Astrocyte (in vitro differentiated cells and primary cell): ENCODE results near the gene PGA3. TPM values are rescaled to one million over a fixed set of nuclear protein-coding genes. Genes with fewer than 3 reads are reported as not detected.

ENCODE experiments used
- DNase-seq: peaks from one replicate; pipeline ENCODE4 v3.0.0-alpha.2; 2010; ENCODE audit warnings: low read depth
- FAIRE-seq: peaks from 2 replicates; lab custom pipeline; 2011; peaks lifted over from hg19 to GRCh38; lab: Jason Lieb, UNC
- H2AFZ ChIP-seq: 2 replicates; pipeline ENCODE4 v1.6.0; 2012; ENCODE audit warnings: low read depth, low read length, inconsistent platforms
- H3K27ac ChIP-seq: 2 replicates; pipeline ENCODE4 v1.5.1; 2011; ENCODE audit warnings: low read depth, low read length, inconsistent platforms
- H3K27me3 ChIP-seq: 2 replicates; pipeline ENCODE4 v1.6.0; 2011; ENCODE audit warnings: low read length, inconsistent platforms; ENCODE audit not compliant: insufficient read depth
- H3K36me3 ChIP-seq: 2 replicates; pipeline ENCODE4 v1.5.1; 2011; ENCODE audit warnings: low read length, inconsistent platforms; ENCODE audit not compliant: insufficient read depth
- H3K4me1 ChIP-seq: 2 replicates; pipeline ENCODE4 v1.5.1; 2011; ENCODE audit warnings: low read length, inconsistent platforms; ENCODE audit not compliant: insufficient read depth
- H3K4me2 ChIP-seq: 2 replicates; pipeline ENCODE4 v1.6.0; 2012; ENCODE audit warnings: low read length, inconsistent platforms
- H3K4me3 ChIP-seq: 2 replicates; pipeline ENCODE4 v1.5.1; 2011; ENCODE audit warnings: low read depth, mild to moderate bottlenecking, low read length, inconsistent platforms; ENCODE audit not compliant: insufficient read depth
- H3K79me2 ChIP-seq: 2 replicates; pipeline ENCODE4 v1.6.0; 2012; ENCODE audit warnings: mild to moderate bottlenecking, low read length, inconsistent platforms; ENCODE audit not compliant: insufficient read depth
- H3K9ac ChIP-seq: 2 replicates; pipeline ENCODE4 v1.6.0; 2012; ENCODE audit warnings: mild to moderate bottlenecking, low read length, inconsistent platforms
- H3K9me3 ChIP-seq: 2 replicates; pipeline ENCODE4 v1.5.1; 2012; ENCODE audit warnings: low read depth, mild to moderate bottlenecking, low read length, inconsistent platforms; ENCODE audit not compliant: insufficient read depth
- H4K20me1 ChIP-seq: 2 replicates; pipeline ENCODE4 v1.6.0; 2012; ENCODE audit warnings: low read length, inconsistent platforms; ENCODE audit not compliant: insufficient read depth
- H3K27ac Mint-ChIP-seq: one replicate; pipeline ENCODE4 v1.8.0; 2021; ENCODE audit warnings: mild to moderate bottlenecking, mixed read lengths; ENCODE audit not compliant: unreplicated experiment
- H3K27me3 Mint-ChIP-seq: one replicate; pipeline ENCODE4 v1.8.0; 2021; ENCODE audit warnings: low read depth, mixed read lengths; ENCODE audit not compliant: unreplicated experiment
- H3K36me3 Mint-ChIP-seq: one replicate; pipeline ENCODE4 v1.8.0; 2021; ENCODE audit warnings: low read depth, mixed read lengths; ENCODE audit not compliant: unreplicated experiment
- H3K4me1 Mint-ChIP-seq: one replicate; pipeline ENCODE4 v1.8.0; 2021; ENCODE audit warnings: low read depth, mixed read lengths; ENCODE audit not compliant: unreplicated experiment
- H3K4me3 Mint-ChIP-seq: one replicate; pipeline ENCODE4 v1.8.0; 2021; ENCODE audit warnings: mild to moderate bottlenecking, moderate library complexity, mixed read lengths; ENCODE audit not compliant: unreplicated experiment
- H3K9me3 Mint-ChIP-seq: one replicate; pipeline ENCODE4 v1.8.0; 2021; ENCODE audit warnings: mild to moderate bottlenecking, mixed read lengths; ENCODE audit not compliant: unreplicated experiment
- EZH2 ChIP-seq: IDR thresholded peaks from 2 replicates; pipeline ENCODE4 v1.6.1; 2012; ENCODE audit warnings: mild to moderate bottlenecking, low read length, inconsistent platforms; ENCODE audit not compliant: insufficient read depth
- total RNA-seq: library from RNA; stranded (reverse); gene quantifications from 2 replicates; pipeline ENCODE4 v1.2.1, GENCODE V29; 2021
- TF ChIP-seq, protein P1 (sequence below): IDR thresholded peaks from 2 replicates; pipeline ENCODE4 v1.5.1; 2011; ENCODE audit warnings: low read depth, mild to moderate bottlenecking, inconsistent platforms, low read length, moderate library complexity; ENCODE audit not compliant: insufficient read depth

PGA3 gene
- total RNA-seq, 1 donor from 2014 or later, result 0.43 TPM

- no peaks in the 10 kb centered on the region for H3K9me3 ChIP-seq
- H3K27ac Mint-ChIP-seq, result no peak overlapping the region
- H3K27ac ChIP-seq, result no peak overlapping the region
- H3K36me3 ChIP-seq, result no peaks in the 10 kb centered on the region
- H3K4me2 ChIP-seq, result no peak overlapping the region
- no peaks in the 10 kb centered on the region for H3K79me2 ChIP-seq
- H3K27me3 Mint-ChIP-seq, result peaks cover 10% of the 10 kb centered on the region
- H3K4me3 Mint-ChIP-seq, result no peak overlapping the region
- no peaks in the 10 kb centered on the region for H3K4me1 ChIP-seq
- no peak overlapping the region for H3K4me3 ChIP-seq
- H3K4me1 Mint-ChIP-seq, result no peaks in the 10 kb centered on the region
- FAIRE-seq (no peak), DNase-seq (no peak)
- TF ChIP-seq, protein P1, sequence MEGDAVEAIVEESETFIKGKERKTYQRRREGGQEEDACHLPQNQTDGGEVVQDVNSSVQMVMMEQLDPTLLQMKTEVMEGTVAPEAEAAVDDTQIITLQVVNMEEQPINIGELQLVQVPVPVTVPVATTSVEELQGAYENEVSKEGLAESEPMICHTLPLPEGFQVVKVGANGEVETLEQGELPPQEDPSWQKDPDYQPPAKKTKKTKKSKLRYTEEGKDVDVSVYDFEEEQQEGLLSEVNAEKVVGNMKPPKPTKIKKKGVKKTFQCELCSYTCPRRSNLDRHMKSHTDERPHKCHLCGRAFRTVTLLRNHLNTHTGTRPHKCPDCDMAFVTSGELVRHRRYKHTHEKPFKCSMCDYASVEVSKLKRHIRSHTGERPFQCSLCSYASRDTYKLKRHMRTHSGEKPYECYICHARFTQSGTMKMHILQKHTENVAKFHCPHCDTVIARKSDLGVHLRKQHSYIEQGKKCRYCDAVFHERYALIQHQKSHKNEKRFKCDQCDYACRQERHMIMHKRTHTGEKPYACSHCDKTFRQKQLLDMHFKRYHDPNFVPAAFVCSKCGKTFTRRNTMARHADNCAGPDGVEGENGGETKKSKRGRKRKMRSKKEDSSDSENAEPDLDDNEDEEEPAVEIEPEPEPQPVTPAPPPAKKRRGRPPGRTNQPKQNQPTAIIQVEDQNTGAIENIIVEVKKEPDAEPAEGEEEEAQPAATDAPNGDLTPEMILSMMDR, result no peak
- TF ChIP-seq EZH2, result no peak
- H3K9ac ChIP-seq, result no peak overlapping the region
- H3K27me3 ChIP-seq, result peaks cover 8% of the 10 kb centered on the region
- no peaks in the 10 kb centered on the region for H3K9me3 Mint-ChIP-seq
- no peaks in the 10 kb centered on the region for H3K36me3 Mint-ChIP-seq
- no peak overlapping the region for H2AFZ ChIP-seq
- H4K20me1 ChIP-seq, result no peaks in the 10 kb centered on the region
These were observed 13.4 kb upstream of the PGA3 start for GRCh38 chr11:61189933-61190332.

GRCh38 chr11:61193596-61193995 lies 9.7 kb upstream of the PGA3 start:
- Histone ChIP-seq H3K9ac (no peak overlapping the region), H3K4me1 (no peaks in the 10 kb centered on the region), H3K27ac (no peak overlapping the region), H3K79me2 (no peaks in the 10 kb centered on the region), H3K4me2 (no peak overlapping the region), H3K4me3 (no peak overlapping the region), H2AFZ (no peak overlapping the region), H4K20me1 (no peaks in the 10 kb centered on the region), H3K27me3 (peaks cover 15% of the 10 kb centered on the region), H3K36me3 (no peaks in the 10 kb centered on the region), H3K9me3 (no peaks in the 10 kb centered on the region)
- FAIRE-seq (no peak), DNase-seq (no peak)
- no peaks in the 10 kb centered on the region for H3K9me3 Mint-ChIP-seq
- peaks cover 19% of the 10 kb centered on the region for H3K27me3 Mint-ChIP-seq
- H3K27ac Mint-ChIP-seq, result no peak overlapping the region
- TF ChIP-seq EZH2, result no peak
- TF ChIP-seq, protein P1, result no peak
- H3K36me3 Mint-ChIP-seq, result no peaks in the 10 kb centered on the region
- no peak overlapping the region for H3K4me3 Mint-ChIP-seq
- no peaks in the 10 kb centered on the region for H3K4me1 Mint-ChIP-seq

- TF ChIP-seq EZH2, result no peak
- TF ChIP-seq, protein P1, result no peak
- H3K27me3 Mint-ChIP-seq, result peaks cover 20% of the 10 kb centered on the region
These were observed 9.1 kb upstream of the PGA3 start for GRCh38 chr11:61194169-61194671.

More at GRCh38 chr11:61194169-61194671, 9.1 kb upstream of the PGA3 start:
- H3K79me2 ChIP-seq, result no peaks in the 10 kb centered on the region
- no peak overlapping the region for H3K27ac ChIP-seq
- Mint-ChIP-seq H3K27ac (no peak overlapping the region), H3K4me1 (no peaks in the 10 kb centered on the region), H3K9me3 (no peaks in the 10 kb centered on the region), H3K4me3 (no peak overlapping the region), H3K36me3 (no peaks in the 10 kb centered on the region)
- H3K36me3 ChIP-seq, result no peaks in the 10 kb centered on the region
- H3K27me3 ChIP-seq, result peaks cover 17% of the 10 kb centered on the region
- FAIRE-seq (no peak), DNase-seq (no peak)
- H2AFZ ChIP-seq, result no peak overlapping the region
- no peak overlapping the region for H3K4me3 ChIP-seq
- H3K9ac ChIP-seq, result no peak overlapping the region
- no peak overlapping the region for H3K4me2 ChIP-seq
- H4K20me1 ChIP-seq, result no peaks in the 10 kb centered on the region
- no peaks in the 10 kb centered on the region for H3K9me3 ChIP-seq
- no peaks in the 10 kb centered on the region for H3K4me1 ChIP-seq
